B cell (primary cell): ENCODE results near the gene ITGA5. TPM values are rescaled to one million over a fixed set of nuclear protein-coding genes. Genes with fewer than 3 reads are reported as not detected.
A peak's percentile ranks its signal among the peaks of the same experiment; 100 is the strongest.

Experiments used
- ATAC-seq: fragments of 200-7000 bp; cut with Tn5 transposase; one replicate; pipeline ENCODE4 v1.10.0; 2021; ENCODE audit warnings: low read depth, mild to moderate bottlenecking, moderate number of reproducible peaks, moderate library complexity
- CTCF ChIA-PET: fragments of 350-600 bp; sonication (Branson Sonifier 250); formaldehyde crosslinking; loops from one replicate; lab custom pipeline; 2021; ENCODE audit warnings: antibody characterized with exemption, inconsistent platforms; lab: Charles Lee
- POLR2A ChIA-PET: fragments of 350-600 bp; sonication (Branson Sonifier 250); formaldehyde crosslinking; loops from one replicate; lab custom pipeline; 2021; ENCODE audit warnings: antibody characterized with exemption; lab: Charles Lee
- DNase-seq: peaks from one replicate; pipeline ENCODE4 v3.0.0; 2013
- H2AFZ ChIP-seq: 2 replicates; pipeline ENCODE4 v1.6.1; 2012; ENCODE audit warnings: mild to moderate bottlenecking, low read depth, low read length; ENCODE audit not compliant: insufficient read depth, poor library complexity, severe bottlenecking
- H3K27ac ChIP-seq, 2 donors: 1 replicate in 1 of 2; 2 replicates in 1 of 2; pipeline ENCODE4 v1.5.1; 2012 to 2013; ENCODE audit warnings: low read length in 2 of 2, mild to moderate bottlenecking in 2 of 2, moderate library complexity in 1 of 2
- H3K27me3 ChIP-seq, 4 experiments: fragments of 200-600 bp in 1 of 4; sonication (generic) in 1 of 4; replicated peaks in 1 of 4; 1 replicate in 2 of 4; 2 replicates in 2 of 4; pipeline versions ENCODE4 v1.6.1 to v1.7.0; 2013 to 2016; ENCODE audit warnings: low read length in 3 of 4, mild to moderate bottlenecking in 2 of 4, mixed read lengths in 1 of 4, moderate library complexity in 1 of 4; ENCODE audit not compliant: insufficient read depth in 4 of 4, control insufficient read depth in 3 of 4; ENCODE audit errors: control extremely low read depth in 1 of 4
- H3K36me3 ChIP-seq, 2 experiments: replicated peaks in 1 of 2; 1 replicate in 1 of 2; 2 replicates in 1 of 2; pipeline versions ENCODE4 v1.6.1 to v1.7.1; 2013; ENCODE audit warnings: low read length in 1 of 2; ENCODE audit not compliant: insufficient read depth in 2 of 2, control insufficient read depth in 1 of 2; ENCODE audit errors: control extremely low read depth in 1 of 2, extremely low read depth in 1 of 2
- H3K4me1 ChIP-seq, 2 donors: fragments of 200-600 bp in 1 of 2; sonication (generic) in 1 of 2; 1 replicate in 1 of 2; 2 replicates in 1 of 2; pipeline versions ENCODE4 v1.5.1 to v1.6.1; 2013 to 2017; ENCODE audit warnings: low read length in 2 of 2; ENCODE audit not compliant: control insufficient read depth in 2 of 2, insufficient read depth in 2 of 2
- H3K4me2 ChIP-seq: replicated peaks from 2 replicates; pipeline ENCODE3; 2012; ENCODE audit warnings: mild to moderate bottlenecking, low read depth, low read length; ENCODE audit not compliant: poor library complexity, severe bottlenecking
- H3K4me3 ChIP-seq, 5 experiments: fragments of 200-600 bp in 1 of 5; sonication (generic) in 1 of 5; 1 replicate in 3 of 5; 2 replicates in 2 of 5; pipeline versions ENCODE4 v1.5.1 to v1.7.0; 2011 to 2016; ENCODE audit warnings: low read length in 4 of 5, mild to moderate bottlenecking in 4 of 5, low read depth in 2 of 5, control low read depth in 1 of 5, moderate library complexity in 1 of 5; ENCODE audit not compliant: insufficient read depth in 1 of 5; ENCODE audit errors: control extremely low read depth in 1 of 5, extremely low read depth in 1 of 5
- H3K79me2 ChIP-seq: fragments of 200-600 bp; sonication (generic); one replicate; pipeline ENCODE4 v1.6.0; 2016; ENCODE audit warnings: low read length; ENCODE audit not compliant: control insufficient read depth, insufficient read depth
- H3K9ac ChIP-seq: fragments of 200-600 bp; sonication (generic); 2 replicates; pipeline ENCODE4 v1.6.1; 2017; ENCODE audit warnings: mild to moderate bottlenecking, low read length, moderate library complexity
- H3K9me3 ChIP-seq, 3 donors: one replicate each; pipeline versions ENCODE4 v1.6.1 to v1.7.1; 2013; ENCODE audit warnings: low read length in 2 of 3; ENCODE audit not compliant: control insufficient read depth in 2 of 3, insufficient read depth in 1 of 3; ENCODE audit errors: control extremely low read depth in 1 of 3
- H4K20me1 ChIP-seq: 2 replicates; pipeline ENCODE4 v1.6.0; 2012; ENCODE audit warnings: mild to moderate bottlenecking, low read length; ENCODE audit not compliant: insufficient read depth, control insufficient read depth, poor library complexity, severe bottlenecking
- H3K27ac Mint-ChIP-seq: one replicate; pipeline ENCODE4 v1.8.0; 2021; ENCODE audit warnings: mixed read lengths
- H3K27me3 Mint-ChIP-seq: one replicate; pipeline ENCODE4 v1.8.0; 2021; ENCODE audit warnings: mixed read lengths
- H3K4me1 Mint-ChIP-seq: one replicate; pipeline ENCODE4 v1.8.0; 2021; ENCODE audit warnings: mixed read lengths
- H3K4me3 Mint-ChIP-seq: one replicate; pipeline ENCODE4 v1.8.0; 2021; ENCODE audit warnings: mixed read lengths
- H3K9me3 Mint-ChIP-seq: one replicate; pipeline ENCODE4 v1.8.0; 2022; ENCODE audit warnings: mixed read lengths; ENCODE audit not compliant: insufficient read depth
- EZH2 ChIP-seq: IDR thresholded peaks from 2 replicates; pipeline ENCODE4 v1.6.1; 2012; ENCODE audit warnings: borderline replicate concordance, low read depth, mild to moderate bottlenecking, moderate library complexity, low read length; ENCODE audit not compliant: insufficient read depth, poor library complexity, severe bottlenecking
- WGBS: methylation state at CpG from one replicate; pipeline ENCODE4 v1.1.5; 2013; ENCODE audit warnings: missing lambda C conversion rate; ENCODE audit not compliant: insufficient coverage; 5-methylcytosine and 5-hydroxymethylcytosine counted together
- intact Hi-C: fragments of 100-400 bp; cut with micrococcal nuclease; formaldehyde crosslinking; loops from one replicate; pipeline ENCODE4 v1.10.0; 2022
- polyA plus RNA-seq: library from polyadenylated mRNA; depleted of rRNA; stranded (reverse); fragments of >200 nt; gene quantifications from 2 replicates; pipeline ENCODE4 v1.2.3, GENCODE V29; 2012
- total RNA-seq, 2 donors: library from RNA; stranded (reverse); fragments of 120-200 nt in 1 of 2; gene quantifications; 1 replicate in 1 of 2; 2 replicates in 1 of 2; pipeline versions ENCODE4 v1.2.3 to v1.2.4, GENCODE V29; 2013 to 2022
- TF ChIP-seq, protein P1 (sequence below): fragments of 200-600 bp; IDR thresholded peaks from one replicate; pipeline ENCODE4 v1.8.0; 2022; ENCODE audit warnings: antibody characterized with exemption, mild to moderate bottlenecking

Gene ITGA5
- total and polyA plus RNA-seq, 2 donors (not counting 1 experiment from before 2014, with no cell fraction given) = 3.6 to 6.1 TPM

DNA sequence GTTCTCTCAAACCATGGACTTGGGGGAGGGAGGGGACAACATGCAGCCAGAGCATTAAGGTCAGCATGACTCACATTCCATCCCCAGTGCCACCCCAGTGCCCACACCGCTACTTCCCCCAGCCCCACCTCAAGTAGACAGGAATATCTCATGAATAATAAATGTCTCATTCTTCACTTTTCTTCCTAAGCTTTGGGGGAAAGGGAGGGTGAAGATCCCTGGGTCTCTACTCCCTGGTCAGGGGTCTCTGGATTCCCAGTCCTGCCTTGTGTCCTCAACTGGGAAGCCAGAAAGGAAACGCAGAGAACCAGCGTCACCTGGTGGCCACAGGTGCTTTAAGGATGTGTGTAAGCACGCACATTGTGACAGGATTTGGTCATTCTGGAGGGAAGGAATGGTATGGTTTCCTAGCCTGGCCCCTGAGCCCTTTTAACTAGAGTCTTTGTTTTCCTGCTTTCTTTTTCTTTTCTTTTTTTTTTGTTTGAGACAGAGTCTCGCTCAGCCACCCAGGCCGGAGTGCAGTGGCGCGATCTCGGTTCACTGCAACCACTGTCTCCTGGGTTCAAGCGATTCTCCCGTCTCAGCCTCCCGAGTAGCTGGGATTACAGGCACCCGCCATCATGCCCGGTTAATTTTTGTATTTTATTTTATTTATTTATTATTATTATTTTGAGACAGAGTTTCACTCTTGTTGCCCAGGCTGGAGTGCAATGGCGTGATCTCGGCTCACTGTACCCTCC, 58.2 kb downstream of the ITGA5 start:
- Mint-ChIP-seq H3K4me3 (peak overlapping the region; percentile 66), H3K4me1 (peaks cover 14% of the 10 kb centered on the region), H3K9me3 (no peaks in the 10 kb centered on the region), H3K27me3 (no peaks in the 10 kb centered on the region), H3K27ac (no peak overlapping the region)
- Histone ChIP-seq H3K79me2 (no peaks in the 10 kb centered on the region), H3K27me3 (no peaks in the 10 kb centered on the region), H3K9ac (no peak overlapping the region), H4K20me1 (no peaks in the 10 kb centered on the region), H3K4me3 (no peak overlapping the region), H2AFZ (no peak overlapping the region), H3K4me2 (no peak overlapping the region), H3K9me3 (no peaks in the 10 kb centered on the region), H3K27ac (no peak overlapping the region), H3K4me1 (peaks cover 18 to 22% of the 10 kb centered on the region in 2 donors), H3K36me3 (no peaks in the 10 kb centered on the region)
- intact Hi-C loops = loop anchor here (2.0 to 10.0 kb wide), 2 partner anchors 66 to 356 kb away; partner anchors contain the start of genes HOXC8 and HOXC9
- ChIA-PET POLR2A (interaction anchor here (0.9 kb wide), 1 partner anchor 10 kb away, joined by 4 read pairs; no protein-coding TSS in a partner anchor), CTCF (interaction anchor here (0.9 to 7.8 kb wide), 16 partner anchors 7 to 146 kb away, joined by 3 to 42 read pairs (median 5); partner anchors contain the start of genes COPZ1 and HNRNPA1)
- DNase-seq (peak; percentile 52), ATAC-seq (no peak)
- no peak for TF ChIP-seq EZH2
- TF ChIP-seq, protein P1, sequence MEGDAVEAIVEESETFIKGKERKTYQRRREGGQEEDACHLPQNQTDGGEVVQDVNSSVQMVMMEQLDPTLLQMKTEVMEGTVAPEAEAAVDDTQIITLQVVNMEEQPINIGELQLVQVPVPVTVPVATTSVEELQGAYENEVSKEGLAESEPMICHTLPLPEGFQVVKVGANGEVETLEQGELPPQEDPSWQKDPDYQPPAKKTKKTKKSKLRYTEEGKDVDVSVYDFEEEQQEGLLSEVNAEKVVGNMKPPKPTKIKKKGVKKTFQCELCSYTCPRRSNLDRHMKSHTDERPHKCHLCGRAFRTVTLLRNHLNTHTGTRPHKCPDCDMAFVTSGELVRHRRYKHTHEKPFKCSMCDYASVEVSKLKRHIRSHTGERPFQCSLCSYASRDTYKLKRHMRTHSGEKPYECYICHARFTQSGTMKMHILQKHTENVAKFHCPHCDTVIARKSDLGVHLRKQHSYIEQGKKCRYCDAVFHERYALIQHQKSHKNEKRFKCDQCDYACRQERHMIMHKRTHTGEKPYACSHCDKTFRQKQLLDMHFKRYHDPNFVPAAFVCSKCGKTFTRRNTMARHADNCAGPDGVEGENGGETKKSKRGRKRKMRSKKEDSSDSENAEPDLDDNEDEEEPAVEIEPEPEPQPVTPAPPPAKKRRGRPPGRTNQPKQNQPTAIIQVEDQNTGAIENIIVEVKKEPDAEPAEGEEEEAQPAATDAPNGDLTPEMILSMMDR = peak; percentile 61
- WGBS = 45% methylated on average over 4 of the region's 16 CpGs
